H1 (cell line): Measurements from ENCODE around the gene CORO7. TPM values are rescaled to one million over a fixed set of nuclear protein-coding genes. Genes with fewer than 3 reads are reported as not detected.

Experiments used
- CTCF ChIA-PET: fragments of 300-600 bp; sonication (Branson Sonifier 250); formaldehyde crosslinking; loops from one replicate; lab custom pipeline; 2021; ENCODE audit not compliant: partially characterized antibody; lab: Charles Lee
- POLR2A ChIA-PET: fragments of 300-600 bp; sonication (Branson Sonifier 250); formaldehyde crosslinking; loops from one replicate; lab custom pipeline; 2021; ENCODE audit warnings: inconsistent platforms; ENCODE audit not compliant: partially characterized antibody; lab: Charles Lee
- DNase-seq, 2 experiments: peaks; one replicate each; pipeline versions ENCODE4 v3.0.0 to v3.0.0-alpha.2; 2010 to 2022; ENCODE audit warnings: low spot score in 2 of 2, low read depth in 1 of 2, mixed read lengths in 1 of 2
- FAIRE-seq: peaks from 2 replicates; lab custom pipeline; 2011; peaks lifted over from hg19 to GRCh38; lab: Jason Lieb, UNC
- H2AFZ ChIP-seq: 2 replicates; pipeline ENCODE4 v1.8.1; 2012; ENCODE audit warnings: low read length, inconsistent platforms
- H2AK5ac ChIP-seq: 2 replicates; pipeline ENCODE4 v1.6.1; 2013; ENCODE audit warnings: low read depth, low read length
- H2BK120ac ChIP-seq: replicated peaks from 2 replicates; pipeline ENCODE3; 2013; ENCODE audit warnings: low read depth, low read length, inconsistent platforms
- H2BK12ac ChIP-seq: 2 replicates; pipeline ENCODE4 v1.6.1; 2013; ENCODE audit warnings: low read depth, low read length
- H2BK15ac ChIP-seq: 2 replicates; pipeline ENCODE4 v1.6.1; 2013; ENCODE audit warnings: low read length
- H2BK20ac ChIP-seq: 2 replicates; pipeline ENCODE4 v1.6.1; 2013; ENCODE audit warnings: low read length
- H2BK5ac ChIP-seq: 2 replicates; pipeline ENCODE4 v1.6.1; 2013; ENCODE audit warnings: low read depth, low read length
- H3K14ac ChIP-seq: 2 replicates; pipeline ENCODE4 v1.6.1; 2013; ENCODE audit warnings: inconsistent platforms; ENCODE audit not compliant: insufficient read length
- H3K18ac ChIP-seq: 2 replicates; pipeline ENCODE4 v1.6.1; 2013; ENCODE audit warnings: low read length; ENCODE audit errors: extremely low read depth
- H3K23ac ChIP-seq: 2 replicates; pipeline ENCODE4 v1.6.1; 2013; ENCODE audit warnings: inconsistent platforms; ENCODE audit not compliant: insufficient read length
- H3K23me2 ChIP-seq: 2 replicates; pipeline ENCODE4 v1.6.1; 2013; ENCODE audit warnings: low read depth, low read length
- H3K27ac ChIP-seq: 2 replicates; pipeline ENCODE4 v1.6.1; 2011; ENCODE audit warnings: low read depth, low read length, inconsistent platforms
- H3K27me3 ChIP-seq, 4 experiments: replicated peaks in 1 of 4; 1 replicate in 1 of 4; 2 replicates in 3 of 4; pipeline versions ENCODE4 v1.6.1 to v1.8.1; 2011 to 2013; ENCODE audit warnings: low read length in 3 of 4, mild to moderate bottlenecking in 3 of 4, inconsistent platforms in 2 of 4, mixed read lengths in 2 of 4, moderate library complexity in 1 of 4; ENCODE audit not compliant: control insufficient read depth in 3 of 4, insufficient read depth in 3 of 4; ENCODE audit errors: extremely low read depth in 1 of 4
- H3K36me3 ChIP-seq, 4 experiments: 2 replicates each; pipeline versions ENCODE4 v1.6.1 to v1.8.1; 2011 to 2013; ENCODE audit warnings: mild to moderate bottlenecking in 4 of 4, low read length in 3 of 4, moderate library complexity in 2 of 4, control low read depth in 1 of 4, inconsistent platforms in 1 of 4; ENCODE audit not compliant: insufficient read depth in 4 of 4, control insufficient read depth in 2 of 4
- H3K4ac ChIP-seq: replicated peaks from 2 replicates; pipeline ENCODE3; 2013; ENCODE audit warnings: low read length, low read depth, mixed read lengths, inconsistent platforms; ENCODE audit not compliant: insufficient read length
- H3K4me1 ChIP-seq, 4 experiments: replicated peaks in 1 of 4; 1 replicate in 1 of 4; 2 replicates in 3 of 4; pipeline versions ENCODE4 v1.6.1 to v1.8.1; 2011 to 2013; ENCODE audit warnings: low read length in 3 of 4, inconsistent platforms in 2 of 4, mixed read lengths in 1 of 4; ENCODE audit not compliant: insufficient read depth in 4 of 4, control insufficient read depth in 3 of 4
- H3K4me2 ChIP-seq, 2 experiments: 2 replicates each; pipeline versions ENCODE4 v1.6.1 to v1.8.1; 2011 to 2013; ENCODE audit warnings: low read depth in 2 of 2, low read length in 2 of 2, control low read depth in 1 of 2, inconsistent platforms in 1 of 2, mild to moderate bottlenecking in 1 of 2; ENCODE audit not compliant: insufficient read depth in 1 of 2
- H3K4me3 ChIP-seq, 4 experiments: fragments of 200-600, 300-600 bp in 1 of 4; sonication (generic), shearing (Covaris generic), sonication (Bioruptor Twin) in 1 of 4; 2 replicates each; pipeline versions ENCODE4 v1.5.1 to v1.8.1; 2011 to 2016; ENCODE audit warnings: low read length in 4 of 4, low read depth in 3 of 4, control low read depth in 2 of 4, inconsistent platforms in 2 of 4, mild to moderate bottlenecking in 2 of 4, mixed read lengths in 1 of 4, moderate library complexity in 1 of 4; ENCODE audit not compliant: insufficient read depth in 2 of 4; ENCODE audit errors: extremely low read depth in 1 of 4
- H3K56ac ChIP-seq: replicated peaks from 2 replicates; pipeline ENCODE3; 2013; ENCODE audit warnings: low read depth, mild to moderate bottlenecking, mixed read lengths, low read length, inconsistent platforms; ENCODE audit not compliant: insufficient read length
- H3K79me1 ChIP-seq: 2 replicates; pipeline ENCODE4 v1.6.1; 2013; ENCODE audit warnings: low read depth, low read length, control low read depth
- H3K79me2 ChIP-seq, 2 experiments: 2 replicates each; pipeline versions ENCODE4 v1.6.1 to v1.8.1; 2012 to 2013; ENCODE audit warnings: low read length in 2 of 2, mild to moderate bottlenecking in 2 of 2, inconsistent platforms in 1 of 2; ENCODE audit not compliant: insufficient read depth in 2 of 2, control insufficient read depth in 1 of 2
- H3K9ac ChIP-seq, 4 experiments: replicated peaks in 1 of 4; 1 replicate in 1 of 4; 2 replicates in 3 of 4; pipeline versions ENCODE4 v1.6.1 to v1.8.1; 2011 to 2013; ENCODE audit warnings: low read depth in 3 of 4, low read length in 3 of 4, control low read depth in 2 of 4, mild to moderate bottlenecking in 2 of 4, moderate library complexity in 2 of 4, inconsistent platforms in 1 of 4; ENCODE audit errors: extremely low read depth in 1 of 4
- H3K9me3 ChIP-seq, 2 experiments: 2 replicates each; pipeline versions ENCODE4 v1.6.1 to v1.8.1; 2012 to 2013; ENCODE audit warnings: mild to moderate bottlenecking in 2 of 2, moderate library complexity in 2 of 2, control low read depth in 1 of 2, inconsistent platforms in 1 of 2, low read depth in 1 of 2, low read length in 1 of 2, mixed read lengths in 1 of 2; ENCODE audit not compliant: insufficient read depth in 2 of 2
- H4K20me1 ChIP-seq, 2 experiments: replicated peaks in 1 of 2; 2 replicates each; pipeline versions ENCODE3 to v1.8.1; 2011 to 2013; ENCODE audit warnings: inconsistent platforms in 2 of 2, low read length in 2 of 2, mild to moderate bottlenecking in 1 of 2; ENCODE audit not compliant: insufficient read depth in 2 of 2, control insufficient read depth in 1 of 2
- H4K5ac ChIP-seq: 2 replicates; pipeline ENCODE4 v1.6.1; 2013; ENCODE audit warnings: low read length, low read depth, mixed read lengths, inconsistent platforms; ENCODE audit not compliant: insufficient read length
- H4K8ac ChIP-seq: 2 replicates; pipeline ENCODE4 v1.8.0; 2013; ENCODE audit warnings: mild to moderate bottlenecking, moderate library complexity, low read length, inconsistent platforms; ENCODE audit not compliant: insufficient read depth; ENCODE audit errors: extremely low read depth
- H4K91ac ChIP-seq: replicated peaks from 2 replicates; pipeline ENCODE3; 2013; ENCODE audit warnings: low read length, mixed read lengths, inconsistent platforms; ENCODE audit not compliant: insufficient read length
- CTBP2 ChIP-seq: IDR thresholded peaks from 2 replicates; pipeline ENCODE4 v1.7.0; 2011; ENCODE audit warnings: borderline replicate concordance, mild to moderate bottlenecking, moderate library complexity, mixed read lengths, low read length; ENCODE audit not compliant: insufficient read depth, insufficient read length
- POLR2A ChIP-seq, 2 experiments: IDR thresholded peaks; 1 replicate in 1 of 2; 2 replicates in 1 of 2; pipeline ENCODE4 v1.6.1; 2011; ENCODE audit warnings: low read depth in 2 of 2, low read length in 2 of 2, mild to moderate bottlenecking in 2 of 2; ENCODE audit errors: control extremely low read depth in 1 of 2
- SIRT6 ChIP-seq: IDR thresholded peaks from one replicate; pipeline ENCODE4 v1.7.1; 2012; ENCODE audit warnings: low read length, inconsistent platforms
- SP4 ChIP-seq: IDR thresholded peaks from 2 replicates; pipeline ENCODE4 v1.6.1; 2012; ENCODE audit warnings: low read length, inconsistent platforms
- SRF ChIP-seq: IDR thresholded peaks from 2 replicates; pipeline ENCODE4 v1.6.1; 2011; ENCODE audit warnings: mild to moderate bottlenecking, low read depth, low read length, moderate library complexity
- WGBS, 2 experiments: shearing (Covaris generic) in 1 of 2; methylation state at CpG; one replicate each; pipeline versions ENCODE4 v1.1.6 to v1.1.7; 2013 to 2015; ENCODE audit warnings: low lambda C conversion rate in 2 of 2, mixed read lengths in 2 of 2, inconsistent platforms in 1 of 2, low coverage in 1 of 2, missing lambda C conversion rate in 1 of 2; ENCODE audit not compliant: insufficient replicate concordance in 2 of 2, insufficient coverage in 1 of 2, insufficient read length in 1 of 2; ENCODE audit errors: extremely low coverage in 1 of 2, missing lambda C conversion rate in 1 of 2; 5-methylcytosine and 5-hydroxymethylcytosine counted together
- polyA plus RNA-seq, 7 experiments: library from polyadenylated mRNA; depleted of rRNA in 3 of 7; stranded (reverse) in 5 of 7; unstranded in 2 of 7; fragments of >200 nt in 5 of 7; fragments of 200-250 nt in 2 of 7; gene quantifications; 1 replicate in 5 of 7; 2 replicates in 1 of 7; 4 replicates in 1 of 7; pipeline versions ENCODE4 v1.2.1 to v1.2.3, GENCODE V29; 2011 to 2013; ENCODE audit warnings: missing spikeins in 2 of 7, mixed read lengths in 2 of 7
- total RNA-seq: library from RNA; stranded (reverse); fragmentation: NEBNext Ultra II Directional; extraction: Animal tissue kit (Norgen Biotek cat#: 25700); gene quantifications from 2 replicates; pipeline ENCODE4 v1.2.1, GENCODE V29; 2021
- TF ChIP-seq, protein P1 (sequence below): IDR thresholded peaks from 2 replicates; pipeline ENCODE4 v1.6.1; 2012; ENCODE audit warnings: low read length, inconsistent platforms

Gene CORO7
- total and polyA plus RNA-seq, 2 of the 8 experiments (the other 6 are each of a cell fraction or from before 2014, with no cell fraction given): 25.2 to 29.8 TPM

DNA sequence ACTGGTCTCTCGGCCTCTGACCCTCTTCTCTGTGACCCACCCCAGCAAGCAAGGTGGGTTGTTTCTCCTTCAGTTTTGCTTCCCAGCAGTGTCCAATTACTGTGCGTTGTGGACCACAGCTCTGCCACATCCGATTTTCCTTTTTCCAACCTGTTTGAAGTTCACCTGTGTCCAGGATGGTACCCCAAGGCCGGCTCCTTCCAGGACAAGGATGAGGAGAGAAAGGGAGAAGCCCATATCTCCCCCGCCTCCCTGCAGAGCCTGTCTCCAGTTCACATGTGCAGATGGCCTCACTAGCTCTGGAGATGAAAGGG, 44.5 kb upstream of the CORO7 start:
- no peak overlapping the region for H2BK5ac ChIP-seq
- H3K36me3 ChIP-seq: peaks cover 8 to 43% (median 19%) of the 10 kb centered on the region in 4 experiments
- H4K20me1 ChIP-seq: peaks cover 4 to 16% of the 10 kb centered on the region in 2 experiments
- no peak overlapping the region for H3K27ac ChIP-seq
- FAIRE-seq (no peak), DNase-seq (no peak)
- no peaks in the 10 kb centered on the region for H3K9me3 ChIP-seq
- no peak overlapping the region for H3K9ac ChIP-seq
- H2BK120ac ChIP-seq: no peak overlapping the region
- H3K27me3 ChIP-seq: no peaks in the 10 kb centered on the region
- H3K79me1 ChIP-seq: no peaks in the 10 kb centered on the region; the same call in 1 of the 2 replicates
- no peaks in the 10 kb centered on the region for H3K23me2 ChIP-seq
- no peak overlapping the region for H3K4ac ChIP-seq
- POLR2A ChIA-PET: interaction anchor here (0.6 to 21.6 kb wide), 5 partner anchors 9 to 358 kb away, joined by 3 to 257 read pairs (median 29); partner anchors contain the start of genes HMOX2 and NMRAL1
- no peak overlapping the region for H3K4me3 ChIP-seq
- H3K4me1 ChIP-seq: peaks cover 0 to 9% (median 3%) of the 10 kb centered on the region in 4 experiments; a peak in 4 of 7 replicates
- H3K23ac ChIP-seq: no peak overlapping the region
- H3K79me2 ChIP-seq: no peaks in the 10 kb centered on the region
- H2BK12ac ChIP-seq: no peak overlapping the region
- no peak overlapping the region for H4K8ac ChIP-seq
- H3K56ac ChIP-seq: no peak overlapping the region
- no peak overlapping the region for H3K4me2 ChIP-seq
- no peak overlapping the region for H2AFZ ChIP-seq
- no peak overlapping the region for H4K5ac ChIP-seq
- CTCF ChIA-PET: interaction anchor here (1.1 to 1.3 kb wide), 3 partner anchors 17 to 58 kb away, joined by 3 to 5 read pairs (median 3); no protein-coding TSS in a partner anchor
- H2AK5ac ChIP-seq: no peak overlapping the region
- 89% methylated on average over 5 of the region's 5 CpGs; no CpG with 5 or more reads in 1 of the 2 experiments for WGBS, 2 experiments
- no peak overlapping the region for H2BK20ac ChIP-seq
- H4K91ac ChIP-seq: no peak overlapping the region
- no peak overlapping the region for H2BK15ac ChIP-seq
- no peak overlapping the region for H3K18ac ChIP-seq
- no peak overlapping the region for H3K14ac ChIP-seq
- no peak for TF ChIP-seq POLR2A (IDR thresholded peaks at IDR 0.05; ENCODE audit: control extremely low read depth in 1 of 2, low read depth in 2 of 2, low read length in 2 of 2)
- TF ChIP-seq CTBP2: no peak
- TF ChIP-seq SRF: no peak
- TF ChIP-seq SP4: no peak
- no peak for TF ChIP-seq SIRT6
- TF ChIP-seq, protein P1, sequence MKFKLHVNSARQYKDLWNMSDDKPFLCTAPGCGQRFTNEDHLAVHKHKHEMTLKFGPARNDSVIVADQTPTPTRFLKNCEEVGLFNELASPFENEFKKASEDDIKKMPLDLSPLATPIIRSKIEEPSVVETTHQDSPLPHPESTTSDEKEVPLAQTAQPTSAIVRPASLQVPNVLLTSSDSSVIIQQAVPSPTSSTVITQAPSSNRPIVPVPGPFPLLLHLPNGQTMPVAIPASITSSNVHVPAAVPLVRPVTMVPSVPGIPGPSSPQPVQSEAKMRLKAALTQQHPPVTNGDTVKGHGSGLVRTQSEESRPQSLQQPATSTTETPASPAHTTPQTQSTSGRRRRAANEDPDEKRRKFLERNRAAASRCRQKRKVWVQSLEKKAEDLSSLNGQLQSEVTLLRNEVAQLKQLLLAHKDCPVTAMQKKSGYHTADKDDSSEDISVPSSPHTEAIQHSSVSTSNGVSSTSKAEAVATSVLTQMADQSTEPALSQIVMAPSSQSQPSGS: no peak
